CD4-positive, alpha-beta memory T cell (primary cell): ENCODE measurements around the gene ATP8A2. TPM values are rescaled to one million over a fixed set of nuclear protein-coding genes. Genes with fewer than 3 reads are reported as not detected.
"Not testable (repeated sequence)": the region's sequence is repeated elsewhere in the genome, so short reads cannot be mapped to it uniquely, and the experiment has no call there.

ENCODE experiments used
- CTCF ChIA-PET: fragments of 350-600 bp; sonication (Branson Sonifier 250); formaldehyde crosslinking; loops from one replicate; lab custom pipeline; 2021; ENCODE audit warnings: inconsistent platforms; ENCODE audit not compliant: partially characterized antibody; lab: Charles Lee
- POLR2A ChIA-PET: fragments of 350-600 bp; sonication (Branson Sonifier 250); formaldehyde crosslinking; loops from one replicate; lab custom pipeline; 2021; ENCODE audit not compliant: partially characterized antibody; lab: Charles Lee
- DNase-seq, 5 donors: peaks; one replicate each; pipeline versions ENCODE4 v3.0.0 to v3.0.0-alpha.2; 2020 to 2022; ENCODE audit warnings: mixed read lengths in 1 of 5
- H3K27ac ChIP-seq: one replicate; pipeline ENCODE4 v1.7.0; 2013; ENCODE audit warnings: low read depth, low read length
- H3K27me3 ChIP-seq: 2 replicates; pipeline ENCODE4 v1.7.0; 2013; ENCODE audit warnings: mild to moderate bottlenecking, low read length, moderate library complexity; ENCODE audit not compliant: insufficient read depth
- H3K36me3 ChIP-seq: 2 replicates; pipeline ENCODE4 v1.7.0; 2013; ENCODE audit warnings: mild to moderate bottlenecking, low read length, moderate library complexity; ENCODE audit not compliant: insufficient read depth
- H3K4me1 ChIP-seq: 2 replicates; pipeline ENCODE4 v1.7.0; 2013; ENCODE audit warnings: mild to moderate bottlenecking, low read length, moderate library complexity; ENCODE audit not compliant: insufficient read depth
- H3K4me3 ChIP-seq, 2 donors: one replicate each; pipeline ENCODE4 v1.7.0; 2013; ENCODE audit warnings: low read length in 2 of 2, mild to moderate bottlenecking in 1 of 2
- H3K9me3 ChIP-seq, 2 donors: one replicate each; pipeline ENCODE4 v1.7.0; 2013; ENCODE audit warnings: low read length in 2 of 2, control low read depth in 1 of 2; ENCODE audit not compliant: control insufficient read depth in 1 of 2
- H3K27ac Mint-ChIP-seq, 7 donors: one replicate each; pipeline ENCODE4 v1.8.0; 2020 to 2021; ENCODE audit warnings: mixed read lengths in 7 of 7, mild to moderate bottlenecking in 6 of 7, inconsistent platforms in 3 of 7, moderate library complexity in 3 of 7
- H3K27me3 Mint-ChIP-seq, 2 donors: one replicate each; pipeline ENCODE4 v1.8.0; 2020 to 2021; ENCODE audit warnings: mixed read lengths in 2 of 2
- H3K36me3 Mint-ChIP-seq, 2 donors: one replicate each; pipeline ENCODE4 v1.8.0; 2020 to 2021; ENCODE audit warnings: mixed read lengths in 2 of 2, inconsistent platforms in 1 of 2, mild to moderate bottlenecking in 1 of 2
- H3K4me1 Mint-ChIP-seq, 4 donors: one replicate each; pipeline ENCODE4 v1.8.0; 2020 to 2021; ENCODE audit warnings: mixed read lengths in 4 of 4, mild to moderate bottlenecking in 1 of 4
- H3K4me3 Mint-ChIP-seq, 8 donors: one replicate each; pipeline ENCODE4 v1.8.0; 2020 to 2021; ENCODE audit warnings: mixed read lengths in 8 of 8, mild to moderate bottlenecking in 7 of 8, moderate library complexity in 6 of 8, inconsistent platforms in 3 of 8
- H3K9me3 Mint-ChIP-seq, 8 donors: one replicate each; pipeline ENCODE4 v1.8.0; 2020 to 2021; ENCODE audit warnings: mixed read lengths in 8 of 8, mild to moderate bottlenecking in 5 of 8, inconsistent platforms in 3 of 8, moderate library complexity in 1 of 8
- intact Hi-C: fragments of 100-400 bp; cut with micrococcal nuclease; formaldehyde crosslinking; loops from one replicate; pipeline ENCODE4 v1.15.1; 2023
- polyA plus RNA-seq, 2 donors: library from polyadenylated mRNA; unstranded; fragments of 300-500 nt; fragmentation: Illumina TruSeq; gene quantifications; one replicate each; pipeline ENCODE4 v1.2.3, GENCODE V29; 2021
- total RNA-seq, 2 experiments: library from RNA; stranded (reverse); gene quantifications; one replicate each; pipeline ENCODE4 v1.2.3, GENCODE V29; 2021

Gene ATP8A2
- total and polyA plus RNA-seq, 4 experiments from 2014 or later: 0.36 to 0.93 (median 0.67) TPM

- ChIA-PET POLR2A (no interaction called here), CTCF (no interaction called here)
- peak overlapping the region in 1 of 7 donors; percentile 41 for H3K27ac Mint-ChIP-seq
- H3K4me1 Mint-ChIP-seq: no peaks in the 10 kb centered on the region
- no peaks in the 10 kb centered on the region for H3K27me3 ChIP-seq
- no peaks in the 10 kb centered on the region for H3K36me3 ChIP-seq
- H3K27ac ChIP-seq: no peak overlapping the region
- H3K4me3 ChIP-seq: no peak overlapping the region
- peaks cover 0 to 4% of the 10 kb centered on the region in 2 donors for H3K36me3 Mint-ChIP-seq
- no peak overlapping the region for H3K4me3 Mint-ChIP-seq
- DNase-seq: no peak
- H3K27me3 Mint-ChIP-seq: peaks cover 14 to 24% of the 10 kb centered on the region in 2 donors
- H3K9me3 ChIP-seq: no peaks in the 10 kb centered on the region
- intact Hi-C loops: no loop called here
- H3K9me3 Mint-ChIP-seq: peaks cover 0 to 2% (median 0%) of the 10 kb centered on the region in 8 donors
- no peaks in the 10 kb centered on the region for H3K4me1 ChIP-seq
These were observed 20.4 kb upstream of the ATP8A2 start for GRCh38 chr13:25351404-25351803.

GRCh38 chr13:25352230-25352629, 19.5 kb upstream of the ATP8A2 start:
- no peak overlapping the region for H3K27ac Mint-ChIP-seq
- H3K4me1 Mint-ChIP-seq: no peaks in the 10 kb centered on the region
- no peak for DNase-seq
- peaks cover 18 to 30% of the 10 kb centered on the region in 2 donors for H3K27me3 Mint-ChIP-seq
- Histone ChIP-seq H3K4me1 (no peaks in the 10 kb centered on the region), H3K4me3 (no peak overlapping the region), H3K27ac (no peak overlapping the region), H3K36me3 (no peaks in the 10 kb centered on the region), H3K9me3 (no peaks in the 10 kb centered on the region), H3K27me3 (no peaks in the 10 kb centered on the region)
- H3K4me3 Mint-ChIP-seq: no peak overlapping the region
- peaks cover 0 to 4% of the 10 kb centered on the region in 2 donors for H3K36me3 Mint-ChIP-seq
- intact Hi-C loops: no loop called here
- CTCF ChIA-PET: no interaction called here
- H3K9me3 Mint-ChIP-seq: peaks cover 0 to 5% (median 0%) of the 10 kb centered on the region in 8 donors
- POLR2A ChIA-PET: no interaction called here

DNA sequence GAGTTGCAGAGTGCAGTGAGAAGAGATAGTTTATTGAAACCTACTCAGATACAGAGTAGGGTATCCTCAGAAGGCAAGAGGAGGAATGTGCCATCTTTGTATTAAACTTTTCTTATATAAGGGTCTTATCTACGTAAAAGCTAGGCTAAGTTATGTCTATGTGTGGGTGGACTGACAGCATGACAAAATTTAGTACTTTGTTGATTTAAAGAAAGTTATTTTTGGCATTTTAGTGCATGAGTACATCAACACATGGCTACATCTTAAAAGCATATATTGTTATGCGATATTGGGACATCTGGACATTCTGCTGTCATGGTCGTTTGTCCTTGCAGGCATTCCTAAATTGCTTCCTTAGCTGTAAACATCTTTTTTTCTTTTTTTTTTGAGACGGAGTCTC, 19.0 kb upstream of the ATP8A2 start:
- Histone ChIP-seq H3K9me3 (no peaks in the 10 kb centered on the region), H3K36me3 (no peaks in the 10 kb centered on the region), H3K4me3 (no peak overlapping the region), H3K27ac (no peak overlapping the region), H3K4me1 (no peaks in the 10 kb centered on the region), H3K27me3 (no peaks in the 10 kb centered on the region)
- Mint-ChIP-seq H3K36me3 (peaks cover 0 to 7% of the 10 kb centered on the region in 2 donors), H3K9me3 (peaks cover 0 to 5% (median 0%) of the 10 kb centered on the region in 8 donors), H3K27ac (no peak overlapping the region), H3K27me3 (peaks cover 20 to 32% of the 10 kb centered on the region in 2 donors), H3K4me3 (no peak overlapping the region), H3K4me1 (no peaks in the 10 kb centered on the region)
- ChIA-PET CTCF (no interaction called here), POLR2A (no interaction called here)
- DNase-seq: no peak
- intact Hi-C loops: no loop called here

DNA sequence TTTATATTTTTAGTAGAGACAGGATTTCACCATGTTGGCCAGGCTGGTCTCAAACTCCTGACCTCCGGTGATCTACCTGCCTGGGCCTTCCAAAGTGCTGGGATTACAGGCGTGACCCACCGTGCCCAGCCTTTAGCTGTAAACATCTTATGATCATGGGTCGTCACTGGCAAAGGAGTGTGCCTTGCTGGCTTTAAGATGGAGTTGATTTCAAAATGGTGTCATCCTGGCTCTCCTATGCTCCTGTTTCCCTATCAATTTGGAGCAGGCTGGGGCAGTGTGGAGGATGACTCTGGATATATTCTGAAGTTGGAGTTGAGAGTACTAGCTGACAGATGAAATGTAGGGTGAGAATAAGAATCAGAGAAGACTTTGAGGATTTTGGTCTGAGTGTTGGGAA, 18.4 kb upstream of the ATP8A2 start:
- H3K27me3 Mint-ChIP-seq: peaks cover 24 to 32% of the 10 kb centered on the region in 2 donors
- peaks cover 0 to 12% of the 10 kb centered on the region in 2 donors for H3K36me3 Mint-ChIP-seq
- intact Hi-C loops: no loop called here
- CTCF ChIA-PET: no interaction called here
- Histone ChIP-seq H3K27me3 (no peaks in the 10 kb centered on the region), H3K4me3 (no peak overlapping the region), H3K9me3 (no peaks in the 10 kb centered on the region), H3K4me1 (no peaks in the 10 kb centered on the region), H3K36me3 (no peaks in the 10 kb centered on the region), H3K27ac (no peak overlapping the region)
- POLR2A ChIA-PET: no interaction called here
- H3K9me3 Mint-ChIP-seq: peaks cover 0 to 5% (median under 1%) of the 10 kb centered on the region in 8 donors
- no peak for DNase-seq
- peak overlapping the region in 1 of 8 donors; percentile 2 for H3K4me3 Mint-ChIP-seq
- H3K4me1 Mint-ChIP-seq: no peaks in the 10 kb centered on the region
- H3K27ac Mint-ChIP-seq: no peak overlapping the region

DNA sequence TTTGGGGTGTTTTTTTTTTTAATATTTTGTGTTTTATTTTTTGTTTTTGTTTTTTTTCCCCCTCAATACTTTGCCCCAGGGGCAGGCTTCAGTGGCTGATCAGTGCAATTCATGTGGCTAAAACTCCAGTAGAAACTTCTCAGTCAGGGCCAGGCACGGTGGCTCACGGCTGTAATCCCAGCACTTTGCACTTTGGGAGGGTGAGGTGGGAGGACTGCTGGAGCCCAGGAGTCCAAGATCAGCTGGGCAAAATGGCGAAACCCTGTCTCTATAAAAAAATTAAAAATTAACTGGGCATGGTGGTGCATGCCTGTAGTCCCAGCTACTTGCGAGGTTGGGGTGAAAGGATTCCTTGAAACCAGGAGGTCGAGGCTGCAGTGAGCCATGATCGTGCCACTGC, 17.4 kb upstream of the ATP8A2 start:
- Mint-ChIP-seq H3K4me1 (no peaks in the 10 kb centered on the region), H3K27ac (no peak overlapping the region), H3K4me3 (no peak overlapping the region), H3K27me3 (peaks cover 24 to 32% of the 10 kb centered on the region in 2 donors), H3K9me3 (peaks cover 0 to 12% (median 4%) of the 10 kb centered on the region in 8 donors), H3K36me3 (peaks cover 0 to 12% of the 10 kb centered on the region in 2 donors)
- CTCF ChIA-PET: no interaction called here
- POLR2A ChIA-PET: no interaction called here
- H3K27me3 ChIP-seq: no peaks in the 10 kb centered on the region
- intact Hi-C loops: no loop called here
- no peak for DNase-seq
- H3K36me3 ChIP-seq: no peaks in the 10 kb centered on the region
- no peaks in the 10 kb centered on the region for H3K9me3 ChIP-seq
- no peaks in the 10 kb centered on the region for H3K4me1 ChIP-seq
- no peak overlapping the region for H3K27ac ChIP-seq
- H3K4me3 ChIP-seq: no peak overlapping the region

- H3K36me3 ChIP-seq, H3K27ac ChIP-seq, H3K27ac Mint-ChIP-seq, H3K4me1 ChIP-seq, H3K4me3 ChIP-seq, H3K27me3 ChIP-seq, CTCF ChIA-PET, DNase-seq, H3K9me3 ChIP-seq, H3K4me1 Mint-ChIP-seq, intact Hi-C loops, POLR2A ChIA-PET, H3K4me3 Mint-ChIP-seq: not testable (repeated sequence)
- Mint-ChIP-seq H3K27me3 (peaks cover 21 to 22% of the 10 kb centered on the region in 2 donors), H3K9me3 (peaks cover 0 to 32% (median 13%) of the 10 kb centered on the region in 8 donors), H3K36me3 (peaks cover 0 to 10% of the 10 kb centered on the region in 2 donors)
These were observed 11.3 kb upstream of the ATP8A2 start for GRCh38 chr13:25360443-25360842.

- Mint-ChIP-seq H3K36me3 (peaks cover 0 to 3% of the 10 kb centered on the region in 2 donors), H3K27me3 (peaks cover 24 to 31% of the 10 kb centered on the region in 2 donors), H3K9me3 (peaks cover 0 to 14% (median 8%) of the 10 kb centered on the region in 8 donors), H3K4me1 (no peaks in the 10 kb centered on the region), H3K4me3 (no peak overlapping the region), H3K27ac (no peak overlapping the region)
- no peaks in the 10 kb centered on the region for H3K9me3 ChIP-seq
- no peaks in the 10 kb centered on the region for H3K4me1 ChIP-seq
- H3K27me3 ChIP-seq: no peaks in the 10 kb centered on the region
- DNase-seq: no peak
- ChIA-PET POLR2A (no interaction called here), CTCF (interaction anchor here (2.5 kb wide), 1 partner anchor 10 kb away, joined by 17 read pairs; no protein-coding TSS in a partner anchor)
- no peak overlapping the region for H3K27ac ChIP-seq
- H3K4me3 ChIP-seq: no peak overlapping the region
- intact Hi-C loops: no loop called here
- H3K36me3 ChIP-seq: no peaks in the 10 kb centered on the region
These were observed 6.0 kb upstream of the ATP8A2 start for GRCh38 chr13:25365720-25366235.
